Keratinocyte (primary cell): ENCODE results near the gene OSBPL8. TPM values are rescaled to one million over a fixed set of nuclear protein-coding genes. Genes with fewer than 3 reads are reported as not detected.

ENCODE experiments used
- DNase-seq: peaks from one replicate; pipeline ENCODE4 v3.0.0-alpha.2; 2011; ENCODE audit warnings: low read depth, missing footprints, low spot score
- FAIRE-seq: peaks from 2 replicates; lab custom pipeline; 2011; peaks lifted over from hg19 to GRCh38; lab: Jason Lieb, UNC
- H2AFZ ChIP-seq: 2 replicates; pipeline ENCODE4 v1.6.0; 2012; ENCODE audit warnings: low read length, control low read depth, inconsistent platforms; ENCODE audit not compliant: control insufficient read depth
- H3K27ac ChIP-seq: 2 replicates; pipeline ENCODE4 v1.5.1; 2011; ENCODE audit warnings: low read length; ENCODE audit not compliant: control insufficient read depth, insufficient read depth
- H3K27me3 ChIP-seq: 3 replicates; pipeline ENCODE4 v1.6.0; 2011; ENCODE audit warnings: low read length; ENCODE audit not compliant: control insufficient read depth, insufficient read depth; ENCODE audit errors: extremely low read depth
- H3K36me3 ChIP-seq, 2 experiments: 2 replicates in 1 of 2; 3 replicates in 1 of 2; pipeline ENCODE4 v1.5.1; 2011; ENCODE audit warnings: low read length in 2 of 2, mild to moderate bottlenecking in 1 of 2; ENCODE audit not compliant: control insufficient read depth in 2 of 2, insufficient read depth in 2 of 2; ENCODE audit errors: extremely low read depth in 1 of 2
- H3K4me1 ChIP-seq: 3 replicates; pipeline ENCODE4 v1.5.1; 2011; ENCODE audit warnings: low read length; ENCODE audit not compliant: control insufficient read depth, insufficient read depth; ENCODE audit errors: extremely low read depth
- H3K4me2 ChIP-seq: 3 replicates; pipeline ENCODE4 v1.6.0; 2011; ENCODE audit warnings: low read depth, low read length; ENCODE audit not compliant: control insufficient read depth, insufficient read depth; ENCODE audit errors: extremely low read depth
- H3K4me3 ChIP-seq, 3 experiments: fragments of 200-600 bp in 1 of 3; sonication (generic) in 1 of 3; 2 replicates in 2 of 3; 3 replicates in 1 of 3; pipeline ENCODE4 v1.5.1; 2011 to 2016; ENCODE audit warnings: low read length in 3 of 3, mild to moderate bottlenecking in 3 of 3, control low read depth in 2 of 3, inconsistent platforms in 1 of 3, low read depth in 1 of 3, mixed read lengths in 1 of 3, mixed run types in 1 of 3, moderate library complexity in 1 of 3; ENCODE audit not compliant: control insufficient read depth in 2 of 3, insufficient read depth in 2 of 3; ENCODE audit errors: extremely low read depth in 1 of 3
- H3K79me2 ChIP-seq: 2 replicates; pipeline ENCODE4 v1.6.0; 2012; ENCODE audit warnings: low read length; ENCODE audit not compliant: control insufficient read depth, insufficient read depth
- H3K9ac ChIP-seq: 3 replicates; pipeline ENCODE4 v1.6.0; 2011; ENCODE audit warnings: low read length; ENCODE audit not compliant: control insufficient read depth, insufficient read depth; ENCODE audit errors: extremely low read depth
- H3K9me1 ChIP-seq: 3 replicates; pipeline ENCODE4 v1.6.0; 2011; ENCODE audit warnings: low read length; ENCODE audit not compliant: control insufficient read depth, insufficient read depth; ENCODE audit errors: extremely low read depth
- H3K9me3 ChIP-seq: 2 replicates; pipeline ENCODE4 v1.5.1; 2012; ENCODE audit warnings: low read depth, low read length; ENCODE audit not compliant: control insufficient read depth
- H4K20me1 ChIP-seq: 3 replicates; pipeline ENCODE4 v1.6.0; 2011; ENCODE audit warnings: low read length; ENCODE audit not compliant: control insufficient read depth, insufficient read depth; ENCODE audit errors: extremely low read depth
- CTCF ChIP-seq, 3 experiments: IDR thresholded peaks in 1 of 3; conservative IDR thresholded peaks in 1 of 3; optimal IDR thresholded peaks in 1 of 3; 2 replicates in 2 of 3; 3 replicates in 1 of 3; pipeline versions ENCODE3 to v1.5.1; 2011; ENCODE audit warnings: low read length in 3 of 3, mild to moderate bottlenecking in 3 of 3, moderate library complexity in 2 of 3, control low read depth in 1 of 3, inconsistent platforms in 1 of 3; ENCODE audit not compliant: insufficient read depth in 2 of 3; ENCODE audit errors: extremely low read depth in 1 of 3
- EZH2 ChIP-seq: IDR thresholded peaks from one replicate; pipeline ENCODE4 v1.6.1; 2012; ENCODE audit warnings: inconsistent platforms, mild to moderate bottlenecking, low read length, moderate library complexity
- dilution Hi-C: fragments of 300-500 bp; cut with MboI; formaldehyde crosslinking; loops from one replicate; pipeline ENCODE4 v1.7.0; 2020; ENCODE audit warnings: low sequenced_read_pairs; ENCODE audit not compliant: extremely low pct_ligation_motif_present
- polyA plus RNA-seq, 5 experiments: library from polyadenylated mRNA; depleted of rRNA in 3 of 5; stranded (reverse) in 3 of 5; stranded (forward) in 1 of 5; unstranded in 1 of 5; fragments of >200 nt; gene quantifications; 1 replicate in 1 of 5; 2 replicates in 3 of 5; 3 replicates in 1 of 5; pipeline versions ENCODE4 v1.2.1 to v1.2.3, GENCODE V29; 2011 to 2012; ENCODE audit warnings: missing spikeins in 2 of 5, low read depth in 1 of 5, low replicate concordance in 1 of 5

Gene OSBPL8
- polyA plus RNA-seq, 1 donor (not counting 4 experiments of a cell fraction or from before 2014, with no cell fraction given): 33.7 TPM

GRCh38 chr12:76449993-76450392 lies 109.6 kb downstream of the OSBPL8 start:
- no peak overlapping the region for H3K4me3 ChIP-seq
- FAIRE-seq: no peak
- dilution Hi-C loops: no loop called here
- no peaks in the 10 kb centered on the region for H3K27me3 ChIP-seq
- peak overlapping the region; percentile 69 for H3K27ac ChIP-seq
- H3K9ac ChIP-seq: no peak overlapping the region
- H3K36me3 ChIP-seq: peaks cover 0 to 2% of the 10 kb centered on the region in 2 experiments
- no peak overlapping the region for H2AFZ ChIP-seq
- no peak for DNase-seq
- peaks cover 3% of the 10 kb centered on the region for H3K79me2 ChIP-seq
- no peak for TF ChIP-seq EZH2
- TF ChIP-seq CTCF (optimal IDR thresholded peaks at IDR 0.05 in 1 of 3, IDR thresholded peaks at IDR 0.05 in 1 of 3, conservative IDR thresholded peaks at IDR 0.05 in 1 of 3; ENCODE audit: extremely low read depth in 1 of 3, insufficient read depth in 2 of 3, low read length in 3 of 3): no peak
- peak overlapping the region; percentile 40 for H3K4me2 ChIP-seq
- H3K4me1 ChIP-seq: peaks cover 16% of the 10 kb centered on the region
- H3K9me3 ChIP-seq: no peaks in the 10 kb centered on the region
- no peaks in the 10 kb centered on the region for H4K20me1 ChIP-seq
- no peaks in the 10 kb centered on the region for H3K9me1 ChIP-seq

GRCh38 chr12:76449583-76449982 lies 110.0 kb downstream of the OSBPL8 start:
- Histone ChIP-seq H3K9ac (no peak overlapping the region), H3K79me2 (peaks cover 5% of the 10 kb centered on the region), H2AFZ (no peak overlapping the region), H3K9me3 (no peaks in the 10 kb centered on the region), H3K27me3 (no peaks in the 10 kb centered on the region), H3K36me3 (peaks cover 0 to 2% of the 10 kb centered on the region in 2 experiments), H3K4me1 (peaks cover 17% of the 10 kb centered on the region), H3K4me2 (peak overlapping the region; percentile 40), H4K20me1 (no peaks in the 10 kb centered on the region), H3K27ac (peak overlapping the region; percentile 69), H3K4me3 (no peak overlapping the region), H3K9me1 (no peaks in the 10 kb centered on the region)
- dilution Hi-C loops: no loop called here
- FAIRE-seq (peak; percentile 90), DNase-seq (no peak)
- TF ChIP-seq CTCF (optimal IDR thresholded peaks at IDR 0.05 in 1 of 3, IDR thresholded peaks at IDR 0.05 in 1 of 3, conservative IDR thresholded peaks at IDR 0.05 in 1 of 3; ENCODE audit: extremely low read depth in 1 of 3, insufficient read depth in 2 of 3, low read length in 3 of 3): no peak
